Measurements from ENCODE around the gene NXPH1.

The NXPH1 gene

DNA sequence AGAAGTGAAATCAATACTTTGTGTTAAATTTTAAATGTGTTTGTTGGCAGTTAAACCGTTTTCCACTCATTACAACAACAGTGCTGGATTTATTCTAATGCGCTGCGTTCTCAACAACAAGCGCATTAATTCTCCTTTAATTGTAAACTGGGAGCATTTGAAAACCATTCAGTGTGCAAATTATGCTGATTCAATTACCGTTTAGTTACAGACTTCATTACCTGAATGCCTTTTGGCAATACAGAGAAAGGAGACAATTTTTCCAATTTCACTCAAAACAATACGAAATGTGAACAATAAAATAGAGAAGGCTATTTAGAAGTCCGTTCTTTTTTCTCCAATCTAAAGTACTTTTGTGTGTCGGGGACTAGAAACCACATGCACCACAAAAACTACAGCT is 4.2 kb downstream of the NXPH1 start:
- H3K9ac ChIP-seq (ENCODE audit: low read depth, low read length) = no peak overlapping the region
- H3K27ac ChIP-seq (ENCODE audit: low read depth, low read length) = no peak overlapping the region
- H3K36me3 ChIP-seq (ENCODE audit: control insufficient read depth, insufficient read depth, low read length) = no peaks in the 10 kb centered on the region
- peaks cover 96% of the 10 kb centered on the region for H3K27me3 ChIP-seq (ENCODE audit: control insufficient read depth, insufficient read depth, low read length)
- no peaks in the 10 kb centered on the region for H3K9me3 ChIP-seq (ENCODE audit: control insufficient read depth, insufficient read depth, low read length)
- H3K4me3 ChIP-seq (ENCODE audit: low read depth, low read length) = peak overlapping the region; percentile 52; the same call in 1 of the 2 replicates
- peaks cover 36% of the 10 kb centered on the region for H3K4me1 ChIP-seq (ENCODE audit: control insufficient read depth, insufficient read depth, low read length)

GRCh38 chr7:8440670-8441069 is 7.3 kb downstream of the NXPH1 start:
- Histone ChIP-seq H3K4me1 (ENCODE audit: control insufficient read depth, insufficient read depth, low read length) (peaks cover 26% of the 10 kb centered on the region), H3K27ac (ENCODE audit: low read depth, low read length) (no peak overlapping the region), H3K4me3 (ENCODE audit: low read depth, low read length) (peak overlapping the region; percentile 69), H3K36me3 (ENCODE audit: control insufficient read depth, insufficient read depth, low read length) (no peaks in the 10 kb centered on the region), H3K9me3 (ENCODE audit: control insufficient read depth, insufficient read depth, low read length) (no peaks in the 10 kb centered on the region), H3K27me3 (ENCODE audit: control insufficient read depth, insufficient read depth, low read length) (peaks cover 94% of the 10 kb centered on the region), H3K9ac (ENCODE audit: low read depth, low read length) (no peak overlapping the region)

GRCh38 chr7:8441106-8441965 is 7.9 kb downstream of the NXPH1 start:
- H3K9ac ChIP-seq (ENCODE audit: low read depth, low read length) = no peak overlapping the region
- peaks cover 93% of the 10 kb centered on the region for H3K27me3 ChIP-seq (ENCODE audit: control insufficient read depth, insufficient read depth, low read length)
- H3K4me1 ChIP-seq (ENCODE audit: control insufficient read depth, insufficient read depth, low read length) = peaks cover 26% of the 10 kb centered on the region
- no peaks in the 10 kb centered on the region for H3K36me3 ChIP-seq (ENCODE audit: control insufficient read depth, insufficient read depth, low read length)
- peak overlapping the region; percentile 69 for H3K4me3 ChIP-seq (ENCODE audit: low read depth, low read length)
- H3K9me3 ChIP-seq (ENCODE audit: control insufficient read depth, insufficient read depth, low read length) = no peaks in the 10 kb centered on the region
- H3K27ac ChIP-seq (ENCODE audit: low read depth, low read length) = no peak overlapping the region

GRCh38 chr7:8442051-8442813 is 8.8 kb downstream of the NXPH1 start:
- Histone ChIP-seq H3K36me3 (ENCODE audit: control insufficient read depth, insufficient read depth, low read length) (no peaks in the 10 kb centered on the region), H3K4me3 (ENCODE audit: low read depth, low read length) (peak overlapping the region; percentile 69), H3K27ac (ENCODE audit: low read depth, low read length) (peak overlapping the region; percentile 44)

GRCh38 chr7:8442814-8443304 is 9.4 kb downstream of the NXPH1 start:
- Histone ChIP-seq H3K27ac (ENCODE audit: low read depth, low read length) (no peak overlapping the region), H3K9me3 (ENCODE audit: control insufficient read depth, insufficient read depth, low read length) (no peaks in the 10 kb centered on the region), H3K27me3 (ENCODE audit: control insufficient read depth, insufficient read depth, low read length) (peaks cover 79% of the 10 kb centered on the region), H3K36me3 (ENCODE audit: control insufficient read depth, insufficient read depth, low read length) (no peaks in the 10 kb centered on the region), H3K9ac (ENCODE audit: low read depth, low read length) (no peak overlapping the region), H3K4me1 (ENCODE audit: control insufficient read depth, insufficient read depth, low read length) (peaks cover 20% of the 10 kb centered on the region), H3K4me3 (ENCODE audit: low read depth, low read length) (peak overlapping the region; percentile 69)

More at GRCh38 chr7:8442051-8442813, 8.8 kb downstream of the NXPH1 start:
- Histone ChIP-seq H3K9ac (ENCODE audit: low read depth, low read length) (no peak overlapping the region), H3K4me1 (ENCODE audit: control insufficient read depth, insufficient read depth, low read length) (peaks cover 26% of the 10 kb centered on the region), H3K9me3 (ENCODE audit: control insufficient read depth, insufficient read depth, low read length) (no peaks in the 10 kb centered on the region), H3K27me3 (ENCODE audit: control insufficient read depth, insufficient read depth, low read length) (peaks cover 85% of the 10 kb centered on the region)

- Histone ChIP-seq H3K27me3 (ENCODE audit: control insufficient read depth, insufficient read depth, low read length) (peaks cover 69% of the 10 kb centered on the region), H3K4me3 (ENCODE audit: low read depth, low read length) (peak overlapping the region; percentile 69), H3K4me1 (ENCODE audit: control insufficient read depth, insufficient read depth, low read length) (peaks cover 14% of the 10 kb centered on the region; the same call in 1 of the 2 replicates), H3K36me3 (ENCODE audit: control insufficient read depth, insufficient read depth, low read length) (no peaks in the 10 kb centered on the region), H3K9ac (ENCODE audit: low read depth, low read length) (no peak overlapping the region), H3K27ac (ENCODE audit: low read depth, low read length) (no peak overlapping the region), H3K9me3 (ENCODE audit: control insufficient read depth, insufficient read depth, low read length) (no peaks in the 10 kb centered on the region)
These were observed 10.4 kb downstream of the NXPH1 start for GRCh38 chr7:8443576-8444467.

DNA sequence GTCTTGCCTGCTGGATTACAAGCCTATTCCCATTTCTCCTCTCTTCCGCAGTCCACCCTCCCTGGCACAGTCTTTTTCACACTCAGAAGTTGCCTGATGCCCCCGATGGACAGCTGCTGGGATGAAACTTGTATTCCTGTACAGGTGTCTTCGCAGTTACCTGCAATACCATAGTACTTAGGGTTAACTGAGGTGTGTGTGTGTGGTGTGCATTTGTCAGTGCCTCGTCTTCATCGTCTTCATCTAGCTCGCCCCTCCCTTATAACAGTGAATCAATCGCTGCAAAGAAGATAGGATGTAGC is 11.0 kb downstream of the NXPH1 start:
- Histone ChIP-seq H3K4me1 (ENCODE audit: control insufficient read depth, insufficient read depth, low read length) (peaks cover 14% of the 10 kb centered on the region; the same call in 1 of the 2 replicates), H3K27me3 (ENCODE audit: control insufficient read depth, insufficient read depth, low read length) (peaks cover 63% of the 10 kb centered on the region), H3K9me3 (ENCODE audit: control insufficient read depth, insufficient read depth, low read length) (no peaks in the 10 kb centered on the region), H3K9ac (ENCODE audit: low read depth, low read length) (no peak overlapping the region), H3K27ac (ENCODE audit: low read depth, low read length) (no peak overlapping the region), H3K36me3 (ENCODE audit: control insufficient read depth, insufficient read depth, low read length) (no peaks in the 10 kb centered on the region), H3K4me3 (ENCODE audit: low read depth, low read length) (peak overlapping the region; percentile 69)

DNA sequence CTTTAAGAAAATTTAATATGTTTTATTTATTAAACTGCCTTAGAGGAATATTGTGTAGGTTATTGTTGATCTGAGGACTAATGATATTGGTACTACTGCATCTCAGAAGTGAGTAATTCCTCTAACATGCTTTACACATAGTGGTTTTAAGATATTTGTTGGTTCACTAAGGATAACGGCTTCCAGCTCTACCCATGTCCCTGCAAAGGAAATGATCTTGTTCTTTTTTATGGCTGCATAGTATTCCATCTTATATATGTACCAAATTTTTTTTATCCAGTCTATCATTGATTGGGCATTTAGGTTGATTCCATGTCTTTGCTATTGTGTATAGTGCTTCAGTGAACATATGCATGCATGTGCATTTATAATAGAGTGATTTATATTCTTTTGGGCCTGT is 20.1 kb downstream of the NXPH1 start:
- Histone ChIP-seq H3K36me3 (ENCODE audit: control insufficient read depth, insufficient read depth, low read length) (no peaks in the 10 kb centered on the region), H3K27me3 (ENCODE audit: control insufficient read depth, insufficient read depth, low read length) (no peaks in the 10 kb centered on the region)

GRCh38 chr7:8455426-8455825 is 22.0 kb downstream of the NXPH1 start:
- Histone ChIP-seq H3K9ac (ENCODE audit: low read depth, low read length) (no peak overlapping the region), H3K4me1 (ENCODE audit: control insufficient read depth, insufficient read depth, low read length) (no peaks in the 10 kb centered on the region), H3K27ac (ENCODE audit: low read depth, low read length) (no peak overlapping the region), H3K27me3 (ENCODE audit: control insufficient read depth, insufficient read depth, low read length) (no peaks in the 10 kb centered on the region), H3K9me3 (ENCODE audit: control insufficient read depth, insufficient read depth, low read length) (no peaks in the 10 kb centered on the region), H3K4me3 (ENCODE audit: low read depth, low read length) (no peak overlapping the region), H3K36me3 (ENCODE audit: control insufficient read depth, insufficient read depth, low read length) (no peaks in the 10 kb centered on the region)

More for the DNA sequence above, 20.1 kb downstream of the NXPH1 start:
- H3K27ac ChIP-seq (ENCODE audit: low read depth, low read length) = no peak overlapping the region
- no peaks in the 10 kb centered on the region for H3K9me3 ChIP-seq (ENCODE audit: control insufficient read depth, insufficient read depth, low read length)
- no peak overlapping the region for H3K4me3 ChIP-seq (ENCODE audit: low read depth, low read length)
- no peaks in the 10 kb centered on the region for H3K4me1 ChIP-seq (ENCODE audit: control insufficient read depth, insufficient read depth, low read length)
- H3K9ac ChIP-seq (ENCODE audit: low read depth, low read length) = no peak overlapping the region

DNA sequence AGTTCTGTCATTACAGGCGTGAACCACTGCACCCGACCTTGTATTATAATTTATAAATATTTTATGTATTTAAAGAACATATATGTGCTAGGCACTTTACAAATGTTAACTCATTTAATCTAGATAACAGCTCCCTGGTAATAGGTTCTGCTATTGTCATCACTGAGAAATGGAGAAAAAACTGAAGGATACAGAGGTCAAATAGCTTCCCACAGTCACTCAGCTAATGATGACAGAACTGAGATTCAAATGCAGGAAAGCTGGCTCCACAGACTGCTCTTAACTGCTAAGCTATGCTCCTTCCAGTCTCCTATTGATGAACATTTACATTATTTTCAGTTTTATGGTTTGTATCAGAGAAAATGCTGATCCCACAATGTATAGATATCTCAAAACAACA is 28.9 kb downstream of the NXPH1 start:
- Histone ChIP-seq H3K27me3 (ENCODE audit: control insufficient read depth, insufficient read depth, low read length) (no peaks in the 10 kb centered on the region), H3K9me3 (ENCODE audit: control insufficient read depth, insufficient read depth, low read length) (no peaks in the 10 kb centered on the region), H3K4me1 (ENCODE audit: control insufficient read depth, insufficient read depth, low read length) (no peaks in the 10 kb centered on the region), H3K27ac (ENCODE audit: low read depth, low read length) (no peak overlapping the region), H3K4me3 (ENCODE audit: low read depth, low read length) (no peak overlapping the region), H3K9ac (ENCODE audit: low read depth, low read length) (no peak overlapping the region), H3K36me3 (ENCODE audit: control insufficient read depth, insufficient read depth, low read length) (no peaks in the 10 kb centered on the region)
